ENCODE measurements around the gene TRIM61.
A peak's percentile ranks its signal among the peaks of the same experiment; 100 is the strongest.
"Not testable (repeated sequence)": the region's sequence is repeated elsewhere in the genome, so short reads cannot be mapped to it uniquely, and the experiment has no call there.

TRIM61 gene

DNA sequence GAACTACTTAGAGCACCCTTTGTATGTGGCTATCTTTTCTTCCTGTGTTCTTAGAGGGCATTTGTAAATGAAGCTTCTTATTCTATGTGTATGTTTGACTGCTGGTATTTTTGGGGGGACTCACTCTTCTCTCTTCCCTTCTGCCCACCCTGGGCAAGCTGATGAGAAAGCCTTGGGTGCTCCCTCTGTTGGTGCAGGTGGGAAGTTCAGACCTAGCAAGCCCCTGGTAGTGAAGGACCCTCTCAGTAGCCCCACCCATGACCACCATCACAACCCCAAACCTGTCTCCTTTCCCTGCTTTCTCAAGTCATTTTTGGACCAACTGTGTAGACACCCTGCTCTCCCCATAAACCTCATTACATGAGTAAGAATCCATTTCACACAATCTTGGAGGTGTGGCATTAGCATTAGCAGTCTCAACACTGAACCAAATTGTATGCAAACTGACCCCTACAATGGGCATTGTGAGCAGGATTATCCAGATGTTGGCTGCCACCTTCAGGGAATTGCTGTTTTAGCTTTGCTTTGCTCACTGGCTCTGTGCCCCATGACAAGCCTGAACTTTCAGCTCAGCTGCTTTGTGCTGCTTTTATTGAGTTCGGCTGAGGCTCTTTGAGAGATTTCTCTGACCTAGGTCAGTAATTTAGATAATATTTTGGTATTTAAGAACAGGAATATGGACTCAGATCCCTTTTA lies 27.9 kb downstream of the TRIM61 start:
- TF ChIP-seq, protein P1, sequence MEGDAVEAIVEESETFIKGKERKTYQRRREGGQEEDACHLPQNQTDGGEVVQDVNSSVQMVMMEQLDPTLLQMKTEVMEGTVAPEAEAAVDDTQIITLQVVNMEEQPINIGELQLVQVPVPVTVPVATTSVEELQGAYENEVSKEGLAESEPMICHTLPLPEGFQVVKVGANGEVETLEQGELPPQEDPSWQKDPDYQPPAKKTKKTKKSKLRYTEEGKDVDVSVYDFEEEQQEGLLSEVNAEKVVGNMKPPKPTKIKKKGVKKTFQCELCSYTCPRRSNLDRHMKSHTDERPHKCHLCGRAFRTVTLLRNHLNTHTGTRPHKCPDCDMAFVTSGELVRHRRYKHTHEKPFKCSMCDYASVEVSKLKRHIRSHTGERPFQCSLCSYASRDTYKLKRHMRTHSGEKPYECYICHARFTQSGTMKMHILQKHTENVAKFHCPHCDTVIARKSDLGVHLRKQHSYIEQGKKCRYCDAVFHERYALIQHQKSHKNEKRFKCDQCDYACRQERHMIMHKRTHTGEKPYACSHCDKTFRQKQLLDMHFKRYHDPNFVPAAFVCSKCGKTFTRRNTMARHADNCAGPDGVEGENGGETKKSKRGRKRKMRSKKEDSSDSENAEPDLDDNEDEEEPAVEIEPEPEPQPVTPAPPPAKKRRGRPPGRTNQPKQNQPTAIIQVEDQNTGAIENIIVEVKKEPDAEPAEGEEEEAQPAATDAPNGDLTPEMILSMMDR (IDR thresholded peaks at IDR 0.05; ENCODE audit: low read depth, low read length, missing control alignments), result peak; percentile 25
- no peak overlapping the region for H3K4me3 ChIP-seq (replicated peaks; ENCODE audit: low read depth, low read length)
- no peak for DNase-seq (ENCODE audit: extremely low read depth, low read depth)

- DNase-seq (ENCODE audit: extremely low read depth, low read depth), result no peak
- TF ChIP-seq, protein P1 (IDR thresholded peaks at IDR 0.05; ENCODE audit: low read depth, low read length, missing control alignments), result no peak
- no peak overlapping the region for H3K4me3 ChIP-seq (replicated peaks; ENCODE audit: low read depth, low read length)
These were observed 28.5 kb downstream of the TRIM61 start for GRCh38 chr4:164948975-164949374.

GRCh38 chr4:164948006-164948405 lies 29.5 kb downstream of the TRIM61 start:
- DNase-seq (ENCODE audit: extremely low read depth, low read depth); H3K4me3 ChIP-seq (replicated peaks; ENCODE audit: low read depth, low read length): not testable (repeated sequence)

- DNase-seq (ENCODE audit: extremely low read depth, low read depth), result no peak
- H3K4me3 ChIP-seq (replicated peaks; ENCODE audit: low read depth, low read length), result no peak overlapping the region
- TF ChIP-seq, protein P1 (IDR thresholded peaks at IDR 0.05; ENCODE audit: low read depth, low read length, missing control alignments), result no peak
These were observed 30.6 kb downstream of the TRIM61 start for GRCh38 chr4:164946810-164947209.

DNA sequence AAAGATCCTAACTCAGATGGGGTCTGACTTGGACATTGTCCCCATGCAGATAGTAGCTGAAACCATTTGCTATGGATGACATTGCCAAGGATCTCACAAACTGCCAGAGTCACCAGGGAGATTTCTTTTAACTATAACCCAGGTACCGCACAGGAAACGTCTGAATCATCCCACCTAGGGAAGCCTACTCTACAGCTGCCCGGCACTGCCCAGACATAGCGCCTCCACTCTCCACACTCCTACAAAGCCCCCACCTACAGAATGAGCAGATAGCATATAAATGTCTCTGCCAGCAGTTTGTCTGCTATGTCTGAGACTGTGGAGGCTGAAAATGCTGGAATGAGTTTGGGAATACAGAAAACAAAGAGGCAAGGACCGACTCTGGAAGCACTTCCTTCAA lies 32.3 kb downstream of the TRIM61 start:
- DNase-seq (ENCODE audit: extremely low read depth, low read depth), result no peak
- H3K4me3 ChIP-seq (replicated peaks; ENCODE audit: low read depth, low read length), result no peak overlapping the region
- TF ChIP-seq, protein P1 (IDR thresholded peaks at IDR 0.05; ENCODE audit: low read depth, low read length, missing control alignments), result no peak

GRCh38 chr4:164943192-164943591 lies 34.3 kb downstream of the TRIM61 start:
- DNase-seq (ENCODE audit: extremely low read depth, low read depth), result no peak
- H3K4me3 ChIP-seq (replicated peaks; ENCODE audit: low read depth, low read length), result no peak overlapping the region
- TF ChIP-seq, protein P1 (IDR thresholded peaks at IDR 0.05; ENCODE audit: low read depth, low read length, missing control alignments), result no peak

- DNase-seq (ENCODE audit: extremely low read depth, low read depth), result no peak
- TF ChIP-seq, protein P1 (IDR thresholded peaks at IDR 0.05; ENCODE audit: low read depth, low read length, missing control alignments), result peak; percentile 22
- no peak overlapping the region for H3K4me3 ChIP-seq (replicated peaks; ENCODE audit: low read depth, low read length)
These were observed 39.7 kb downstream of the TRIM61 start for GRCh38 chr4:164937576-164938270.

- DNase-seq (ENCODE audit: extremely low read depth, low read depth); H3K4me3 ChIP-seq (replicated peaks; ENCODE audit: low read depth, low read length): not testable (repeated sequence)
These were observed 41.4 kb downstream of the TRIM61 start for GRCh38 chr4:164935865-164936606.

All from HFF-Myc (cell line).